Mesenchymal stem cell (in vitro differentiated cells and primary cell): ENCODE measurements around the gene FLT1.

Experiments
- DNase-seq: peaks from one replicate; pipeline ENCODE4 v3.0.0-alpha.2; 2013
- H2AFZ ChIP-seq: one replicate; pipeline ENCODE4 v1.6.1; 2013; ENCODE audit warnings: low read depth, mild to moderate bottlenecking, control low read depth, inconsistent platforms, low read length, moderate library complexity
- H2AK5ac ChIP-seq: 2 replicates; pipeline ENCODE4 v1.6.1; 2013; ENCODE audit warnings: low read length, moderate library complexity, mild to moderate bottlenecking, inconsistent platforms; ENCODE audit not compliant: severe bottlenecking
- H2BK120ac ChIP-seq: one replicate; pipeline ENCODE4 v1.6.1; 2013; ENCODE audit warnings: low read depth, mild to moderate bottlenecking, inconsistent platforms, low read length, moderate library complexity
- H2BK12ac ChIP-seq, 2 experiments: one replicate each; pipeline ENCODE4 v1.6.1; 2013; ENCODE audit warnings: inconsistent platforms in 2 of 2, low read length in 2 of 2, mild to moderate bottlenecking in 2 of 2, moderate library complexity in 2 of 2, control low read depth in 1 of 2
- H2BK15ac ChIP-seq: one replicate; pipeline ENCODE4 v1.6.1; 2013; ENCODE audit warnings: mild to moderate bottlenecking, low read depth, inconsistent platforms; ENCODE audit not compliant: poor library complexity, severe bottlenecking
- H2BK5ac ChIP-seq: 2 replicates; pipeline ENCODE4 v1.6.1; 2013; ENCODE audit warnings: low read depth, mild to moderate bottlenecking, low read length, control low read depth, inconsistent platforms; ENCODE audit not compliant: poor library complexity, severe bottlenecking
- H3K14ac ChIP-seq, 2 experiments: one replicate each; pipeline ENCODE4 v1.6.1; 2013; ENCODE audit warnings: inconsistent platforms in 2 of 2, low read length in 2 of 2, control low read depth in 1 of 2, mild to moderate bottlenecking in 1 of 2, moderate library complexity in 1 of 2
- H3K18ac ChIP-seq, 2 experiments: one replicate each; pipeline ENCODE4 v1.6.1; 2013; ENCODE audit warnings: inconsistent platforms in 2 of 2, low read length in 2 of 2, control low read depth in 1 of 2, low read depth in 1 of 2, mild to moderate bottlenecking in 1 of 2
- H3K23ac ChIP-seq, 2 experiments: one replicate each; pipeline ENCODE4 v1.6.1; 2013; ENCODE audit warnings: inconsistent platforms in 2 of 2, low read length in 2 of 2, mild to moderate bottlenecking in 2 of 2, moderate library complexity in 2 of 2, control low read depth in 1 of 2
- H3K27ac ChIP-seq: 2 replicates; pipeline ENCODE4 v1.5.1; 2013; ENCODE audit warnings: mild to moderate bottlenecking, moderate library complexity, low read length, control low read depth, inconsistent platforms; ENCODE audit not compliant: poor library complexity, severe bottlenecking
- H3K27me3 ChIP-seq, 2 experiments: 2 replicates each; pipeline versions ENCODE4 v1.6.1 to v1.7.0; 2013; ENCODE audit warnings: low read length in 2 of 2, mild to moderate bottlenecking in 2 of 2, moderate library complexity in 2 of 2, control low read depth in 1 of 2, inconsistent platforms in 1 of 2; ENCODE audit not compliant: control insufficient read depth in 1 of 2, insufficient read depth in 1 of 2
- H3K36me3 ChIP-seq, 2 experiments: 2 replicates each; pipeline versions ENCODE4 v1.6.1 to v1.7.0; 2013; ENCODE audit warnings: low read length in 2 of 2, control low read depth in 1 of 2, inconsistent platforms in 1 of 2, low read depth in 1 of 2, mild to moderate bottlenecking in 1 of 2; ENCODE audit not compliant: insufficient read depth in 2 of 2, control insufficient read depth in 1 of 2
- H3K4ac ChIP-seq, 2 experiments: one replicate each; pipeline ENCODE4 v1.6.1; 2013; ENCODE audit warnings: inconsistent platforms in 2 of 2, low read length in 2 of 2, mild to moderate bottlenecking in 2 of 2, moderate library complexity in 2 of 2, control low read depth in 1 of 2, low read depth in 1 of 2
- H3K4me1 ChIP-seq: 2 replicates; pipeline ENCODE4 v1.6.1; 2013; ENCODE audit warnings: low read depth, low read length, control low read depth; ENCODE audit not compliant: control insufficient read depth, insufficient read depth
- H3K4me2 ChIP-seq: 2 replicates; pipeline ENCODE4 v1.6.1; 2013; ENCODE audit warnings: low read length, mild to moderate bottlenecking, inconsistent platforms; ENCODE audit not compliant: poor library complexity, severe bottlenecking
- H3K4me3 ChIP-seq, 2 experiments: 2 replicates each; pipeline versions ENCODE4 v1.5.1 to v1.7.0; 2013; ENCODE audit warnings: low read length in 2 of 2, mild to moderate bottlenecking in 2 of 2, control low read depth in 1 of 2, low read depth in 1 of 2; ENCODE audit not compliant: insufficient read depth in 1 of 2
- H3K79me1 ChIP-seq: replicated peaks from 2 replicates; pipeline ENCODE4 v1.6.1; 2013; ENCODE audit warnings: mild to moderate bottlenecking, control low read depth, low read length, inconsistent platforms; ENCODE audit not compliant: poor library complexity, severe bottlenecking
- H3K9ac ChIP-seq: 2 replicates; pipeline ENCODE4 v1.7.0; 2013; ENCODE audit warnings: mild to moderate bottlenecking, low read length, moderate library complexity
- H3K9me3 ChIP-seq: 2 replicates; pipeline ENCODE4 v1.7.0; 2013; ENCODE audit warnings: mild to moderate bottlenecking, low read length; ENCODE audit not compliant: control insufficient read depth
- H4K8ac ChIP-seq: one replicate; pipeline ENCODE4 v1.6.1; 2013; ENCODE audit warnings: inconsistent platforms, mild to moderate bottlenecking, low read length, moderate library complexity
- H4K91ac ChIP-seq: one replicate; pipeline ENCODE4 v1.6.1; 2013; ENCODE audit warnings: mild to moderate bottlenecking, low read length, inconsistent platforms
- WGBS: methylation state at CpG from one replicate; pipeline ENCODE4 v1.1.7; 2013; ENCODE audit warnings: mixed read lengths; 5-methylcytosine and 5-hydroxymethylcytosine counted together

Gene FLT1

GRCh38 chr13:28320884-28321574 is 173.9 kb downstream of the FLT1 start:
- DNase-seq = peak; percentile 93
- Histone ChIP-seq H3K4ac (no peak overlapping the region), H2BK15ac (no peak overlapping the region), H2BK120ac (no peak overlapping the region), H2BK12ac (peak overlapping the region; percentile 8 to 45), H3K79me1 (no peaks in the 10 kb centered on the region), H3K9me3 (no peaks in the 10 kb centered on the region), H3K9ac (no peak overlapping the region), H3K23ac (no peak overlapping the region), H3K14ac (no peak overlapping the region), H3K27me3 (no peaks in the 10 kb centered on the region), H4K91ac (no peak overlapping the region), H4K8ac (no peak overlapping the region), H3K4me1 (peaks cover 3% of the 10 kb centered on the region), H3K27ac (no peak overlapping the region), H2BK5ac (no peak overlapping the region), H2AFZ (no peak overlapping the region), H3K18ac (peak overlapping the region in 1 of 2 experiments; percentile 4), H3K4me2 (no peak overlapping the region), H2AK5ac (no peak overlapping the region), H3K4me3 (no peak overlapping the region), H3K36me3 (no peaks in the 10 kb centered on the region)
- WGBS = 42% methylated on average over 10 of the region's 11 CpGs

GRCh38 chr13:28320209-28320608 is 174.7 kb downstream of the FLT1 start:
- Histone ChIP-seq H4K91ac (no peak overlapping the region), H3K4ac (no peak overlapping the region), H2BK5ac (no peak overlapping the region), H3K18ac (no peak overlapping the region), H2BK15ac (no peak overlapping the region), H3K79me1 (no peaks in the 10 kb centered on the region), H3K4me3 (no peak overlapping the region), H3K27ac (no peak overlapping the region), H3K4me1 (peaks cover 5% of the 10 kb centered on the region), H2BK120ac (no peak overlapping the region), H2AFZ (no peak overlapping the region), H2BK12ac (no peak overlapping the region), H3K9me3 (no peaks in the 10 kb centered on the region), H3K36me3 (no peaks in the 10 kb centered on the region), H3K4me2 (no peak overlapping the region), H2AK5ac (no peak overlapping the region), H4K8ac (no peak overlapping the region), H3K14ac (no peak overlapping the region), H3K23ac (no peak overlapping the region), H3K27me3 (no peaks in the 10 kb centered on the region), H3K9ac (no peak overlapping the region)
- WGBS = 99% methylated on average over 4 of the region's 6 CpGs
- DNase-seq = no peak

GRCh38 chr13:28319528-28319927 is 175.4 kb downstream of the FLT1 start:
- H3K27ac ChIP-seq = no peak overlapping the region
- H2AFZ ChIP-seq = no peak overlapping the region
- no peak overlapping the region for H3K4me2 ChIP-seq
- no peak overlapping the region for H3K14ac ChIP-seq
- no peak overlapping the region for H2AK5ac ChIP-seq
- no peak overlapping the region for H3K23ac ChIP-seq
- H3K18ac ChIP-seq = no peak overlapping the region
- no peak overlapping the region for H3K4me3 ChIP-seq
- H3K27me3 ChIP-seq = no peaks in the 10 kb centered on the region
- no peak overlapping the region for H2BK120ac ChIP-seq
- WGBS = 87% methylated on average over 4 of the region's 5 CpGs
- H3K79me1 ChIP-seq = no peaks in the 10 kb centered on the region
- H2BK12ac ChIP-seq = no peak overlapping the region
- no peak overlapping the region for H4K8ac ChIP-seq
- H3K9ac ChIP-seq = no peak overlapping the region
- H3K4me1 ChIP-seq = peaks cover 5% of the 10 kb centered on the region
- DNase-seq = no peak
- no peak overlapping the region for H2BK5ac ChIP-seq
- H4K91ac ChIP-seq = no peak overlapping the region
- no peaks in the 10 kb centered on the region for H3K36me3 ChIP-seq
- H3K4ac ChIP-seq = no peak overlapping the region
- H3K9me3 ChIP-seq = no peaks in the 10 kb centered on the region
- no peak overlapping the region for H2BK15ac ChIP-seq

GRCh38 chr13:28318496-28318895 is 176.4 kb downstream of the FLT1 start:
- no peaks in the 10 kb centered on the region for H3K79me1 ChIP-seq
- H4K91ac ChIP-seq = no peak overlapping the region
- H3K18ac ChIP-seq = no peak overlapping the region
- H2AFZ ChIP-seq = no peak overlapping the region
- H3K14ac ChIP-seq = no peak overlapping the region
- H2BK5ac ChIP-seq = no peak overlapping the region
- H2BK15ac ChIP-seq = no peak overlapping the region
- H2BK120ac ChIP-seq = no peak overlapping the region
- H3K27ac ChIP-seq = no peak overlapping the region
- H3K4me1 ChIP-seq = peaks cover 5% of the 10 kb centered on the region
- no peak for DNase-seq
- no peak overlapping the region for H3K4ac ChIP-seq
- H3K27me3 ChIP-seq = no peaks in the 10 kb centered on the region
- H2BK12ac ChIP-seq = no peak overlapping the region
- WGBS = 96% methylated on average over 7 of the region's 7 CpGs
- H2AK5ac ChIP-seq = no peak overlapping the region
- no peaks in the 10 kb centered on the region for H3K36me3 ChIP-seq
- no peak overlapping the region for H3K9ac ChIP-seq
- no peak overlapping the region for H3K4me2 ChIP-seq
- H3K23ac ChIP-seq = no peak overlapping the region
- H3K9me3 ChIP-seq = no peaks in the 10 kb centered on the region
- H3K4me3 ChIP-seq = no peak overlapping the region
- no peak overlapping the region for H4K8ac ChIP-seq
